ENCODE results near the gene KAT5.

DNA sequence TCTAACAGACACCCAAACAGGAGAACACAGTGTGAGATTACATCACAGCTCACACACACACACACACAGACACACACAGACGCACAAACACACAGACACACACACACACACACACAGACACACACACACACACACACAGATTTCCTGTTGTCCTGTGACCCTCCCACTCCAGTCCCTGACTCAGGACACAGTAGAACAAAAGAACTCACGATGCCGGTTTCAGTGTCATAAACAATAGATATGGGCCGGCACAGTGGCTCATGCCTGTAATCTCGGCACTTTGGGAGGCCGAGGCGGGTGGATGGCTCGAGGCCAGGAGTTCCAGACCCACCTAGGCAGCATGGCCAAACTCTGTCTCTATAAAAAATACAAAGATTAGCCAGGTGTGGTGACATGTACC is 13.8 kb upstream of the KAT5 start:
- no peak for TF ChIP-seq POLR2A (IDR thresholded peaks at IDR 0.05)
- TF ChIP-seq POLR2AphosphoS5 (IDR thresholded peaks at IDR 0.05), result no peak

Measured in transverse colon (tissue), 3 donors.